HG03139 (cell line): ENCODE data around the gene TERB1.

ENCODE experiments used
- ATAC-seq: cut with Tn5 transposase; IDR thresholded peaks from one replicate; pipeline ENCODE4 v1.9.1; 2021; ENCODE audit not compliant: unreplicated experiment

The TERB1 gene, protein sequence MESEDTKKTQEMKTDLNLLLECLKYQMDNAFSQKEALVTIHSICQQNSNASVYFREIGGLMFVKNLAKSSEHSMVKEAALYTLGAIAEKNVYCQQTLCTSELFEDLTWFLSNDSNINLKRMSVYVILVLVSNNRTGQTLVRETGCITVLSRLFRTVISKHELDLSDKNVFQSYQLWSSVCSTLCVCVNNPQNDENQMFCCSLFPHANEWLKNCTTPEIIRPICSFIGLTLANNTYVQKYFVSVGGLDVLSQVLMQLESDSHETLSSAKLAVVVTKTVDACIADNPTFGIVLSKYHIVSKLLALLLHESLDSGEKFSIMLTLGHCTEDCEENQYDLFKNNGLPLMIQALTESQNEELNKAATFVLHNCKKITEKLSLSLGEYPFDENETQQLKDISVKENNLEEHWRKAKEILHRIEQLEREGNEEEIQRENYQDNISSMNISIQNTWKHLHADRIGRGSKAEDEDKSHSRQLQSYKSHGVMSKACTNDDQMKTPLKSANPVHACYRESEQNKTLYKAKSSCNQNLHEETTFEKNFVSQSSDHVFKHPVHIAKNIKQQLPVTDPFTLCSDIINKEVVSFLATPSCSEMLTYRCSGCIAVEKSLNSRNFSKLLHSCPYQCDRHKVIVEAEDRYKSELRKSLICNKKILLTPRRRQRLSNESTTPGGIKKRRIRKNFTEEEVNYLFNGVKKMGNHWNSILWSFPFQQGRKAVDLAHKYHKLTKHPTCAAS

DNA sequence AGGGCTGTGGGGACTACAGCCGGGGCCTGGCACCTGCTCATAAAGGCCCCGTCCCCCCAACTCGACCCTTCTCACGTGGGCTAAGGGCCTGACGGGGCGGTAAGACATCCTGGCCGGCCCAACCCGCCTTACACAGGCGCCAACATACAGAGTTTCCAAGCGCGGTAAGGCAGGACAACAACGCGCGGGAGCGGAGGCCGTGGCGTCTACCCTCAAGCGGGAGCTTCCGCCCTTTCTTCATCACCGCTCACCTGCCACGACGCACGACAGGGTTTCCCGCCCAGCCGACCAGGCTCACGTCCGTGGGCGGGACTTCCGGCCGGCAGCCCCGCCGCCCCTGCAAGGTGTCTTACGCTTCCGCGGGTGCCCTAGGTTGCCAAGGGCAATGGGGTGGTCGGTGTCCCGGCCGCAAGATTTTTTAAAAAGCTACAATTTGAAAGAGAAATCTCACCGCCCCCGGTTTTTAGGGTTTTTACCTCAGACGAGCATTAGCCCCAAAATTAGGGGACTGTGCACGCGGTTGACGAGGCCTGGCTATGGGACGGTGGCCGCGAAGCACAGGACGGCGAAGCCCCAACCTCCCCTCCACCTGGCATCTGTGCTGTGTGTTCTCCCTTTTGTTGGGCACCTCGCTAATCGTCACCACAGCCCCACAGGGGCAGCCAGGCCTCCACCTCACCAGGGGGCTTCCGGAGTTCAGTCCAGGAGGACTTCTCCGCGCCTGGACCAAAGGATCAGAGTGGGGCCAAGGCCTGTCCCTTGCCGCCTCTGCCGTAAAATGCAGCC is at the start of gene TERB1:
Gene TERB1 (minus strand): TSS at position 265 of the 786 bp plus-strand sequence. CDS start 4,786 bp downstream, outside the sequence.
- no peak for ATAC-seq

DNA sequence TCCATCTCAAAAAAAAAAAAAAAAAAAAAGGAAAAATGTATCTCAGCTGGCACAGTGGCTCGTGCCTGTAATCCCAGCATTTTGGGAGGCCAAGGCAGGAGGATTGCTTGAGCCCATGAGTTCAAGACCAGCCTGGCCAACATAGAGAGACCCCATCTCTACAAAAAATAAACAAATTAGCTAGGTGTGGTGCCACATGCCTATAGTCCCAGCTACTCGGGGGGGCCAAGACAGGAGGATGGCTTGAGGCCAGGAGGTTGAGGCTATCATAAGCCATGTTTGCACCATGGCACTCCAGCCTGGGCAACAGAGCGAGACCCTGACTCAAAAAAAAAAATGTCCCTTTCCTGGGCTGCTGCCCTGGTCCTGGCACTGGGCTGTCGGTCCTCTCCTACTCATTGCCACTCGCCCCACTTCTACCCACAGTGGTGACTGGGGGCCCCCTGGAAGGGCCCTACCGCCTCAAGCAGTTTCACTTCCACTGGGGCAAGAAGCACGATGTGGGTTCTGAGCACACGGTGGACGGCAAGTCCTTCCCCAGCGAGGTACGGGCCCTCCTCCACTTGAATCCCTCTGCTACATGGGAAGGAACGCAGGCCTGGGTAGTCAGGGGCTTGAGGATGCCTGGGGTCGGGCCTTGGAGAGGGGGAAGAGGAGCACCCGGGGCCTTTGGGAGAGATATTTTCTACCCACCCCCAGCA is 48.9 kb upstream of the TERB1 start:
- no peak for ATAC-seq

DNA sequence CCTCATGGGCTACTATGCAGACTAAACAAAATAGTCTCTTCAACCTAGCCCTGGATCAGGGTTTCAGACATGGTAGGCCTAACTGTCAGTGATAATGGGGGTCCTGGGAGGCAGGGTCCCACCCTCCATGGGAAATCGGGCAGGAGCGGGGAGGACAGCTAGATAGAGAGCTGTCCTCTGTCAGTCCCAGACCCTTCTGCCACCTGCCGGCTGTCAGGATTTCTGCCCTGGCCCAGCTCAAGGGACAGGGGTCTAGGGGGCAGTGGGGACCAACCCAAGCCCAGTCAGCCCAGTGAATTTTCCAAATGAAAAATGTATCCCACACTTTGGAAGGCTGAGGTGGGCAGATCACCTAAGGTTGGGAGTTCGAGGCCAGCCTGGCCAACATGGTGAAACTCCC is 48.2 kb upstream of the TERB1 start:
- no peak for ATAC-seq

DNA sequence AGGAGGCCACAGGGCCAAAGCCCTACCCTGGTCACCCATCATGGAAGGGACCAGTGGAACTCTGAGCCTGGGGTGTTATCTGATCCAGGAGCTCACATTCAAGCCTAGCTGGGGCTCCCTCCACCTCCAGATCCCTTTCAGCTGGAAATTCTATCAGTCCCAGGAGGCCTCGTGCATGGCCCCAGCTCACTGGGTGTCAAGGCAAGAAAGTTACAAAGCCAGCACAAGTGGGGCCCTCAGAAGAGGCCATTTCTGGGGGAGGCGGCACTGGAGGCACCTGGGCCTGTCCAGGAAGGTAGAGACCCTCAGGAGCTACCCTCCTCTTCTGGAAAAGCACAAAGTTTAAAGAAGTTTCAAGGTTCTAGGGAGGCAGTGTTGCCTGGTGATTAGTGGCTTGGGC is 47.6 kb upstream of the TERB1 start:
- ATAC-seq: no peak

DNA sequence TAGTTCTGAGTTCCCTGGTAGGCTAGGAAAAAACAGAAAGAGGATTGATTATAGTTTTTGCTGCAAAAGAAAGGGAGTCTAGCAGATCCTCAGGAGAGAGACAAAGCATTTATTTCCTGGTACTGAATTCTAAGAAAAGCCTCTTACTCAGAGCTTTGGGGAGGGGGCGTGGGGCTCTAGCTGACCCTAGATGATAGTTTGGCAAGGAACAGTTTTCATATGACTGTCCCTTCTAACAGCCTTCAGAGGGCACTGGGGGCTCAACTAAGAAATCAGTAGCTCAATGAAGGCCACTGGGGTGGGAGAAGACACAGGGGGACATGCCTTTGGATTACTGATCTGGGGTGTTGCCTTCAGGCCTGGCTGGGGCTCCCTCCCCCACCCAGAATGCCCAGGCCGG is 46.8 kb upstream of the TERB1 start:
- no peak for ATAC-seq

DNA sequence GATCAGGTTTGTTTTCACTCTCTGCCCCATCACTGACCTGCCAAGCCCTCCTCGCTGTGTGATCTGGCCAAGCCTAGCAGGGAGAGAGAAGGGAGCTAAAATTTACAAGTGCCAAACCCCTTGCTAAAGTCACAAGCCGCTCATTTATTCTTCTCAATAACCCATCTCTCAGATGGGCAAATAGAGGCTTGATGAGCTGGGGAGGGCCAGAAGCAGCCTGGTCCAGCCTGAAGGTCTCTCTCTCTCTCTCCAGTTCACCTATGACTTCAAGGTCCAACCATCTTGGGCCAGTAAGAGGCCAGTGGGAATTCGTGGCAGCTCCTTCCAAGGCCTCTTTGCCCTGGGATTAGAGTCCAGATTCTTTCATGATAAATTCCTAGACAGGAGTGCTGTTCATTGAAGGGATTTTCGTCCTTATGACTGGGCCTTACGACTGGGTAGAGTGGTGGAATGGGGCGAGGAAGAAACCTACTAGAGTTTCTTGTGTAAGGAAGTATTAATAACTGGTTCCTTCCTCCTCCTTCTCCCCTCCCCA is 46.2 kb upstream of the TERB1 start:
- ATAC-seq: no peak

DNA sequence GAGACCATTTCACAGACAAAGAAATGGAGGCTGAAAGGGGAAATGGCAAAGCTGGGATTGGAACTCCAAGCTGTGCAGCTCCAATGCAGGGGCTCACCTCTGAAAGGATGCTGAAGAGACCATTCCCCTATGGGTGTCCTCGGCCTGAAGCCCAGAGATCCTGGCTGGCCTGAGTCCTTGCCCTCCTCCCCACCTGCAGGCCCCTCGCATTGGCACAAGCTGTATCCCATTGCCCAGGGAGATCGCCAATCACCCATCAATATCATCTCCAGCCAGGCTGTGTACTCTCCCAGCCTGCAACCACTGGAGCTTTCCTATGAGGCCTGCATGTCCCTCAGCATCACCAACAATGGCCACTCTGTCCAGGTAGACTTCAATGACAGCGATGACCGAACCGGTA is 45.4 kb upstream of the TERB1 start:
- ATAC-seq: no peak

DNA sequence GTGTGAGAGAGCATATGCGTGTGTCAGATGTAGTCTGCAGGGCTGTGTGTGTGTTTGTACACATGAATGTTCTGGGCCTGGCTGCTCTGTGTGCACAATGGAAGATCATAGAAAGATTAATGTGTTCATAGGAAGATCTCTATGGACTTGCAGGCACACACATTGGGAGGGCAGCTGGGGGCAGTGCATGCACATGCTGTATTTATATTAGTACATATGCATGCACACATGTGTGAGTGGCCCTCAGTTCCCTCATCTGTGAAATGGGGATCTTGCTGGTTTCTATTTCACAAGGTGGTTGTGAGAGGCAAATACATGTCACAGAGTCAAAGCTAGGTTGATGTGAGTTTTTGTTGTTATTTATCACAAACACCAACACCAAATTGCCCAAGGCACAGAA is 44.9 kb upstream of the TERB1 start:
- ATAC-seq: no peak

DNA sequence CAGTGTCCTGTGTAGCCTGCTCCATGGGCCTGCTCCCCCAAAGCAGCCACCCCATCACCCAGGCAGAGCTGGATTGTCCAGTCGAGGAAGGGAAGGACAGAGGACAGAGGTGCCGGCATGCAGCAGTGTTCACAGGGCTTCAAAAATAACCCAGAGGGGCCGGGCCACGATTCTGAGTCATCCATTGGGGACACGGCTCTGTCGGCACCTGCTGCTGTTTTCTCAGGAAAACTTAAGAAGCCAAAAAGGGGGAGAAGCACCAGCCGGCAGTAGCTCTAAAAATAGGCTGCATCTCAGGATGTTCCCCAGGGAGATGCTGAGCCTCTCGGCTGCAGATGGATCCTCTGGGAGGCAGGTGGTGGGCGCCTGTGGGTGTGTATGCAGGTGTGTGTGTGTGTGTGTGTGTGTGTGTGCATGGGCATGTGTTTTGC is 44.4 kb upstream of the TERB1 start:
- no peak for ATAC-seq

DNA sequence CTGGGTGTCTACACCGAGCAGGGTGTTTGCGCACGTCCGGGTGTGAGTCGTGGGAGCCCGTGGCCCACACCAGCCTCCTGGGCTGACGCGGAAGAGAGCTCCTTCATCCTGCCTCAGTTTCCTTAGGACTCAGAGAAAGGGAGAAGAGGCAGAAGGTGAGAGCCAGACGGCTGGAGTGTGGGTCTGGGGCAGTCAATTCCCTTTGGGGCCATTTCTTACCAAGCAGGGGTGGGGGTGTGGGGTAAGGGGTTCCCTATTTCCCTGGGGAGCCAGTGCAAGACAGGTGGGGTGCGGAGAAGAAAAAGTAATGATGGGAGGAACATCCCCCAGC is 43.7 kb upstream of the TERB1 start:
- no peak for ATAC-seq

DNA sequence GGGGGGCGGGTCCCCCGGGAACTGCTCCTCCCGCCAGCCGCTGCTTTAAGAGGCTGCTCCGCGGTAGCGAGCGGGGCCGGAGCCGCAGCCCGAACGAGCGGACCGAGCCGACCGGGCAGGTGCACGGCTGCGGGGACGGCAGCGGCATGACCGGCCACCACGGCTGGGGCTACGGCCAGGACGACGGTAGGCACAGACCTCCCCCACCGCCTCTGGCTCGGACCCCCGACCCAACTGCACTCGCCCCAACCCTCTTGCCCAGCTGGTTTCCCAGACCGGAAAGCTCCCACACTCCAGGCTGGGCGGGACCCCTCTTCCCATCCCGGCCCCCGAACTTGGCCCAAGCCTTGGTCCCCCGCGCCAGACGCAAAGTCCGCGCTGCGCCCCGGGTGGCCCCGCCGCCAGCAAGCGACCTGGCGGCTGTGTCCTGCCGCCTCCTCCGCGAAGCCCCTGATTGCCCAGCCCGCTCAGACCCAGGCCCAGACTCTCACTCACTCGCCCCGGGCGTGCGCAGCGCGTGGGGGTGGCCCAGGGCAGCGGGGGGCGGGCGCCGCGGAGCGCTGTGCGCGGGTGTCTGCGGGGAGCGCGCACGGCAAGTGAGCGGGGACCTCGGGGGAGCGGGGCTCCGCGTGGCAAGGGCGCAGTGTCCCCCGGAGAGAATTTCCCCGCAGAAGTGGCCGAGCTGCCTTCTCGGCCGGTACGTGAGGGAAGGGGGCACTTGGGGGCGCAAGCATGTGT is 43.1 kb upstream of the TERB1 start, which contains the start of gene CA7:
Gene CA7 (plus strand): TSS at position 73 of the 738 bp plus-strand sequence. CDS start 74 bp downstream, at position 147.
- ATAC-seq: no peak

DNA sequence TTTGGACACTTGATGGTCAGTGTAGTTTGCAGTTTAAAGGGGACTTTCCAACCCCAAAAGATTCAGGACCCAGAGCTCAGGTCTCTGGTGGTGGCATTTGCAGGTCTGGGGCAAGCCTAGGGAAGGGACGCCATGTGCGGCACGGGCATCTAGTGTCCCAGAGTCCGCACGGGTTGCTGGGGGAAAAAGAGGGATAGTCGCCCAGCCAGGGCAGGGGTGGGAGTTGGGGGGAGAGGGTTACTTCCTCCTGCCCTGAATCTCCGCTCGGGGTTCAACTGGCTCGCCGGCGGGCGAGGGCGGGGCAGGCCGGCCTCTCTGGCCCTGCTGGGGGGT is 42.6 kb upstream of the TERB1 start:
- ATAC-seq: no peak

DNA sequence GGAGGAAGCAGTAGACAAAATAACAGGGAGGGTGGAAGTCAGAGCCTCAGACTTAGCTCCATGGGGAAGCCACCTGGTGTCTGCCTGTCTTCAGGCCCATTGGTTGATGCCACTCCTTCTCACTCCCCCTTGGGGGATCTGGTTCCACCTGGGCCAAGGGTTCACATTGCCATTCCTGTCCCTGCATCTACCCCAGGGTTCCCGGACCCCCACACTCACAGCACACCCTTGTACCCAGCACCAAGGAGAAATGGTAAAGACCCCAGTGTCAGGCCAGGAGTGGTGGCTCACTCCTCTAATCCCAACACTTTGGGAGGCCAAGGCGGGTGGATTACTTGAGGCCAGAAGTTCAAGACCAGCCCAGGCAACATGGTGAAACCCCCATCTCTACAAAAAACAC is 41.8 kb upstream of the TERB1 start:
- ATAC-seq: no peak

DNA sequence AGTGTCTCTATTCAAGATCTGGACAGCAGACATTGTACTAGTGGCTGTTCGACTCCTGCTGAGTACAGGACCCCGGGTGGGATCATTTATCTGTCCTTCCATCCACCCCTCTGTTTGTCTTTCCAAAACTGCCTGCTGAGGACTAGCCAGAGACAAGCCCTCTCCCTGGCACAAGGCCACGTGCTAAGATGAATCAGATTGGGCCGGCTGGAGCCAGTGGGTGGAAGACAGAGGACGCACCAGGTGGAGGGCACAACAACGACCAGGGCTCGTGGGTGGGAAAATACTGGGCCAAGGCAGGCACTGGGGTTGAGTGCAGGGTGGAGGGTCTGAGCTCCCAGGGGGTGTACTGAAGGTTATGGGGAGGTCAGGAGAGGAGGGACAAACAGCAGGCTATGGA is 41.4 kb upstream of the TERB1 start:
- ATAC-seq: no peak

DNA sequence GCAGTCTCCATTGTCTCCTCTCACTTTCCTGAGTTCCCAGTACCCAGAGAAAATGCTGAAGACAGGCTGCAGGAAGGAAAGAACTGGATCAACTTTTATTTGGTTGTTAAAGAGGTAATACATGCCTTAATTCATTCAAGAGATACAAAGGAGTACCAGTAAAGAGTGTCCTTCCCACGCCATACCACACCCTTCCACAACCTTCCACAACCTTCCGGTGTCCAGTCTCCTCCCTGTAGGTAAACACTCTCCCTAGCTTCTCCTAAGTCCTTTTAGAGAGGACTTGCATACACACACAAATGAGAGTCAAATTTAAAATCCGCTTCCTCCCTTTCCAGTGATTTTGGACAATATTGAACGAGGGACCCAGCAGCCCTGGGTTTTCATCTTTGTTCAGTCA is 40.0 kb upstream of the TERB1 start:
- ATAC-seq: no peak

DNA sequence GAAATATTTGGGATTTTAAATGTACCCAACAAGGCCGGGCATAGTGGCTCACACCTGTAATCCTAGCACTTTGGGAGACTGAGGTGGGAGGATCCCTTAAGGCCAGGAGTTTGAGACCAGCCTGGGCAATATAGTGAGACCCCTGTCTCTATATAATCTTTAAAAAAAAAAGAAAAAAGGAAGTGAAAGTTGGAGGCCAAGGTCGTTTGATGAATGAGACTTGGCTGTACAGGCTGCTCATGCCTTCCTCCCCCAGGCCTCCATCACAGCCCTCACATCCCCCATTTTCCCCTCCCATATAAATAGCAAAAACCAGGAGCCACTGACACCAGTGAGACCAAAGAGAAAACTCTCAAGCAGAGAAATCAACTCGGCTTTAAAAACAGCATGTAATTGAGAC is 39.5 kb upstream of the TERB1 start:
- no peak for ATAC-seq

DNA sequence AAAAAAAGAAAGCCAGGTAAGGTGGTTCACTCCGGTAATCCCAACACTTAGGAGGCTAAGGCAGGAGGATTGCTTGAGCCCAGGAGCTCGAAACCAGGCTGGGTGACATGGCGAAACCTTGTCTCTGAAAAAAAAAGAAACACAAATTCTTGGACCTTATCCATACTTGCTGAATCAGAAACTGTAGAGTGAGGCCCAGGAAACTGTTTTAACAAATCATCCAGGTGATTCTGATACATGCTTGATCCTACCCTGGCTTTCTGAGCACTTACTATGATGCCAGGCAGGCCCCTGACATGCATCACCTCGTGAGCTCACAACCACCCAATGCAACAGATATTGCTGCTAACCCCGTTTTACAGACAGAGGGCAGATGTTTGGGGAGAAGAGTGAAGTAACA is 33.4 kb upstream of the TERB1 start:
- no peak for ATAC-seq

DNA sequence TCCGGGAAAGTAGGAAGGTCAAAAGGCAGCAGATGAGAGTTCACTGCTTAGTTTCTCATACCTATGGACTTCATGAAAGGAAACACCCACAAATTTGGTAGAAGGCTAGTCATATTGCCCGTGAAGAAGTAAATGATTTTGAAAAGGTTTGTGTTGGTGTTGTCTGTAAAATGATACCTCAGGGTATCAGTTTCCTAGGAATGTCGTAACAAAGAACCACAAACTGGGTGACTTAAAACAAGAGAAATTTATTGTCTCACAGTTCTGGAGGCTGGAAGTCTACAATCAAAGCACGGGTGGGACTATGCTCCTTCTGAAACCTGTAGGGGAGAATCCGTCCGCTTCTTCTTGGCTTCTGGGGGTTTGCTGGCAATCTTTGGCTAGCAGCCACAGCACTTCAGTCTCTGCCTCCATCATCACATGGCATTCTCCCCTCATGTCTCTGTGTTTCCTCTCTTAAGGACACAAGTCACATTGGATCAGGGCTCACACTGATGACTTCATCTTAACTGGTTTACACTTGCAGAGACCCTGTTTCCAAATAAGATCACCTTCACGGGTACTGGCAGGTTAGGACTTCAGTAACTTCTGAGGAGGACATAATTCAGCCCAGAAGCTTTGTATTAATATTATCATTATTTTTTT is 31.4 kb upstream of the TERB1 start:
- ATAC-seq: no peak

DNA sequence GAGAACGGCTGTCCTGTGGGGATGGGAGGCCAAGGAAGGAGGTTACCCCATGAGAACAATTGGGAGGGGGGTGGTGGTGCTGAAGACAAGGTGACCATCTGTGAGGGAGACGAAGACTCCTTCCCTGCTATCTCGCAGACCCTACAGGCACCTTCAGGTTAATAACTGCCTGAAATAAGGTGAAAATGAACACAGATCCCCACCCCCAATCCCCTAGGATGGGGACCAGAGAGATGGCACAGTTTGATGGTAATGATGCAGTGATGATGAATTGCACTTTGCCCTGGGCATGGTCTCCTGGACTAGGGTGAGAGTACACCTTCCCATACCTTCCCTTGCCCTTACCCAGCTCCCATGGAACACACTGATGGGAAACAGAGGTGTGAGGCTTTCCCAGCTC is 30.8 kb upstream of the TERB1 start:
- no peak for ATAC-seq
